ENCODE measurements around the gene TLE7. TPM values are rescaled to one million over a fixed set of nuclear protein-coding genes. Genes with fewer than 3 reads are reported as not detected.

TLE7 gene
- total and polyA plus RNA-seq, 2 of the 8 experiments (the other 6 are each of a cell fraction or from before 2014, with no cell fraction given): 0.03 TPM; not detected in 1

DNA sequence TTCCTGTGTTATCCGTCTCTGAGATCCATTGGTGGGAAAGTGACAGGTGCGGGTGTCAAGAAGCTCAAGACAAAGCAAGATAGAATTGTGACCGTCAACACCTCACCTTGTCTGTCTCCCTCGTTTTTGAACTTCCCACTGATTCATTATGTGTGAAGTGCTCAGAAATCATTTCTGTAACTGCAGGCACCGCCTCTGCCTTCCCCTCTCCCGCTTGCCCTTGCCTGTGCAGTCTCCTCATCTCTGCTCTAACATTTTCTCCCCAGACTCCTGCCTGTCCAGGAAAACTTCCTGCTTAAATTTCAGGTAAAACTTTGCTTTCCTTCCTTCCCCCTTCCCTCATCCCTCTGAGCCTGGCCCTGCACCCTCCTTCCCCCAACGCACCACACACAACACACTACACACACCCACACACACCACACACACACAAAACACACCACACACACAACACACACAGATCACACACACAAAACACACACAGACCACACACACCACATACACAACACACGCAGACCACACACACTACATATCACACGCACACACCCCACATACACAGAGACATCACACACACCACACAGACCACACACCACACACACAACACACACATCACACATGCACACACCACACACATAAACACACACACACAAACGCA, 57.7 kb downstream of the TLE7 start (continued):
- TF ChIP-seq NANOG (IDR thresholded peaks at IDR 0.05; ENCODE audit: insufficient read depth, low read depth, low read length, poor library complexity, severe bottlenecking) (no peak), TCF12 (IDR thresholded peaks at IDR 0.05; ENCODE audit: low read depth, low read length) (no peak)
- TF ChIP-seq, protein P1, sequence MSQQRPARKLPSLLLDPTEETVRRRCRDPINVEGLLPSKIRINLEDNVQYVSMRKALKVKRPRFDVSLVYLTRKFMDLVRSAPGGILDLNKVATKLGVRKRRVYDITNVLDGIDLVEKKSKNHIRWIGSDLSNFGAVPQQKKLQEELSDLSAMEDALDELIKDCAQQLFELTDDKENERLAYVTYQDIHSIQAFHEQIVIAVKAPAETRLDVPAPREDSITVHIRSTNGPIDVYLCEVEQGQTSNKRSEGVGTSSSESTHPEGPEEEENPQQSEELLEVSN (IDR thresholded peaks at IDR 0.05): no peak
